ENCODE measurements around the gene SCRN3.
"Not testable (repeated sequence)": the region's sequence is repeated elsewhere in the genome, so short reads cannot be mapped to it uniquely, and the experiment has no call there.

Gene SCRN3

DNA sequence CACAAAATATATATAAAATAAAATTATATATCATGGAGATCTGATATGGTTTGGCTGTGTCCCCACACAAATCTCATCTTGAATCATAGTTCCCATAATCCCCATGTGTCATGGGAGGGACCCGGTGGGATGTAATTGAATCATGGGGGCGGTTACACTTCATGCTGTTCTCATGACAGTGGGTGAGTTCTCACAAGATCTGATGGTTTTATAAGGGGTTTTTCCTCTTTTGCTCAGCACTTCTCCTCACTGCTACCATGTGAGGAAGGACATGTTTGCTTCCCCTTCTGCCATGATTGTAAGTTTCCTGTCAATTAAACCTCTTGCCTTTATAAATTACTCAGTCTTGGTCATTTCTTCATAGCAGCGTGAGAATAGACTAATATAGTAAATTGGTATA, 6.8 kb upstream of the SCRN3 start:
- not testable (repeated sequence) for DNase-seq (ENCODE audit: low spot score); H3K9me3 Mint-ChIP-seq; H3K27ac Mint-ChIP-seq; H3K4me3 Mint-ChIP-seq; H3K27me3 Mint-ChIP-seq (ENCODE audit: low read depth)
- H3K36me3 Mint-ChIP-seq (ENCODE audit: low read depth) = peaks cover 41% of the 10 kb centered on the region
- H3K4me1 Mint-ChIP-seq (ENCODE audit: low read depth) = peaks cover 16% of the 10 kb centered on the region

DNA sequence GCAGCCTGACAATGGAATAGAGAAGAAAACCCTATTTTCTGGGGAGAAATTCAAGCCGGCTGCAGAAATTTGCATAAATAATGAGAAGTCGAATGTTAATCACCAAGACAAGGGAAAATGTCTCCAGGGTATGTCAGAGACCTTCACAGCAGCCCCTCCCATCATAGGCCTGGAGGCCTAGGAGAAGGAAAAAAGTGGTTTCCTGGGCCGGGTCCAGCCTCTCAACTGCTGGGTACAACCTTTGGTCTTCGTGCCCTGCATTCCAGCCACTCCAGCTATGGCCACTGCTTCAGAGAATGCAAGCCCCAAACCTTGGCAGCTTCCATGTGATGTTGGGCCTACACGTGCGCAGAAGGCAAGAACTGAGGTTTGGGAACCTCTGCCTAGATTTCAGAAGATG, 6.0 kb upstream of the SCRN3 start:
- Mint-ChIP-seq H3K9me3 (no peaks in the 10 kb centered on the region), H3K36me3 (ENCODE audit: low read depth) (peaks cover 39% of the 10 kb centered on the region), H3K4me3 (no peak overlapping the region), H3K27me3 (ENCODE audit: low read depth) (no peaks in the 10 kb centered on the region), H3K27ac (no peak overlapping the region), H3K4me1 (ENCODE audit: low read depth) (peaks cover 21% of the 10 kb centered on the region)
- DNase-seq (ENCODE audit: low spot score) = no peak

DNA sequence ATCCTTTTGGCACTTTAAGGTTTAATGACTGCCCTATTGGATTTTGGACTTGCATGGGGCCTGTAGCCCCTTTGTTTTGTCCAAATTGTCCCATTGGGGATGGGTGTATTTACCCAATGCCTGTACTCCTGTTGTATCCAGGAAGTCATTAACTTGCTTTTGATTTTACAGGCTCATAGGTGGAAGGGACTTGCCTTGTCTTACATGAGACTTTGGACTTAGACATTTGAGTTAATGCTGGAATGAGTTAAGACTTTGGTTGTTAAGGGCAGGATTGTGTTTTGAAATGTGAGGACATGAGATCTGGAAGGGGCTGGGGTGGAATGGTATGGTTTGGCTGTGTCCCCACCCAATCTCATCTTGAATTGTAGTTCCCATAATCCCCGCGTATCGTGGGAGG, 5.2 kb upstream of the SCRN3 start:
- not testable (repeated sequence) for H3K9me3 Mint-ChIP-seq; DNase-seq (ENCODE audit: low spot score); H3K27me3 Mint-ChIP-seq (ENCODE audit: low read depth); H3K27ac Mint-ChIP-seq; H3K4me3 Mint-ChIP-seq
- Mint-ChIP-seq H3K36me3 (ENCODE audit: low read depth) (peaks cover 39% of the 10 kb centered on the region), H3K4me1 (ENCODE audit: low read depth) (peaks cover 23% of the 10 kb centered on the region)

DNA sequence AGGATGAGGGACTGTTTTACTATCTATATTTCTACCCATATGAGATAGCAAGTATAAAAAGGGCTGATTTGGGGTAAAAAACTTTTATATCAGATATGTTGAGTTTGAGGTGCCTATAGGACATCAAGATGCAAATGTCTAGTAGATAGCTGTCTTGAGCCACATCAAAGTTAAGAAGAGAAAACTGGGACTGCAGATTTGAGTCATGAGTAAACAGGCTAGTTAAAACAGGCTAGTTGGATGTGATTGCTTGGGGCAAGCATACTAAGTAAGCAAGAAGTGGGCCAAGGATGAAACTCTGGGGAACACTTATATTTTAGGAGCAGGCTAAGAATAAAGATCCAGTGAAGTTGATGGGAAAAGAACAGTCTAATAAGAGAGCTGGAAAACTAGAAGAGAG, 2.8 kb upstream of the SCRN3 start:
- DNase-seq (ENCODE audit: low spot score) = no peak
- H3K36me3 Mint-ChIP-seq (ENCODE audit: low read depth) = peaks cover 28% of the 10 kb centered on the region
- no peak overlapping the region for H3K4me3 Mint-ChIP-seq
- peaks cover 31% of the 10 kb centered on the region for H3K4me1 Mint-ChIP-seq (ENCODE audit: low read depth)
- no peaks in the 10 kb centered on the region for H3K9me3 Mint-ChIP-seq
- no peak overlapping the region for H3K27ac Mint-ChIP-seq
- H3K27me3 Mint-ChIP-seq (ENCODE audit: low read depth) = no peaks in the 10 kb centered on the region

DNA sequence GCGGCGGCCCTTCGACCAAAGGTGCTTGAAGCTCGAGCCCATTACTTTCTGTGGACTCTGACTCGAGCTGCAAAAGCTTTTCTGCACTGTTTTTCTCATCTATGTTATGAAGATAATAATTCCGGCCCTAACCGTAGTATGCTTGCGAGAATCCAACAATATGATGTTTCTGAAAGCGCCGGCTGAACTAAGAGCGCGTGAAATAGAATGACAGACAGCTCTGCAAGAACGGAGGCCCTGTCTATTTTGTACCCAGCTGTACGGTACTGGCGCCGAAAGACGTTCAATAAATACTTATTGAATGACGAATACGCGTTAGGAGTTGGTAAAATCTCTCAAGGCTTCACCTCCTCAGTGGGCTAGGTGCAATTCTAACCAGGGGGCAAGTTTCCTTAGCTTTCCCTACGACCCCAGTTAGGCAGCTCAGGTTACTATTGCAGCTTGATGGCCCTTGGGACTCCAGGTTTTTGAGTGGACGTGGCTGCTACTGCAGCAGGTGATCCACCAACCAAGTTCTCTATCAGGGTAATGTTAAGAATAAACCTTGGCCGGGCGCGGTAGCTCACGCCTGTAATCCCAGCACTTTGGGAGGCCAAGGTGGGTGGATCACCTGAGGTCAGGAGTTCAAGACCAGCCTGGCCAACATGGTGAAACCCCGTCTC, 570 bp downstream of the SCRN3 start:
- H3K4me1 Mint-ChIP-seq (ENCODE audit: low read depth) = peaks cover 30% of the 10 kb centered on the region
- H3K27me3 Mint-ChIP-seq (ENCODE audit: low read depth) = no peaks in the 10 kb centered on the region

DNA sequence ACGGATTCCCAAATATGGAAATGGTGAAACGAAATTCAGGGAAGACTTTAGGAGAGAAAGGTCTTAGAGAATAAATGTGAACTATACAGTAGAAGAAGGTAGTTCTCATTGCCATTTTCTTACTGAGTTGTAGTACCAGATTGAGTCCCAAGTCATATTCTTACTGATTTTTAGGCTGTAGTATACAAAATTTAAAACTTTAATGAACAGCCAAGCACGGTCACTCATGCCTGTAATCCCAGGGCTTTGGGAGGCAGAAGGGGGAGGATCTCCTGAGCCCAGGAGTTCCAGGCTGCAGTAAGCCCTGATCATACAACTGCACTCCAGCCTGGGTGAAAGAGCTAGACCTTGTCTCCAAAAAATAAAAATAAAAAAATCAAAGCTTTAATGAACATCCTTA, 2.2 kb downstream of the SCRN3 start:
- H3K27ac Mint-ChIP-seq = no peak overlapping the region

More for the DNA sequence above, 570 bp downstream of the SCRN3 start:
- H3K36me3 Mint-ChIP-seq (ENCODE audit: low read depth) = peaks cover 19% of the 10 kb centered on the region
- H3K4me3 Mint-ChIP-seq = peak overlapping the region; percentile 99
- peak overlapping the region; percentile 99 for H3K27ac Mint-ChIP-seq
- no peaks in the 10 kb centered on the region for H3K9me3 Mint-ChIP-seq
- DNase-seq (ENCODE audit: low spot score) = no peak

DNA sequence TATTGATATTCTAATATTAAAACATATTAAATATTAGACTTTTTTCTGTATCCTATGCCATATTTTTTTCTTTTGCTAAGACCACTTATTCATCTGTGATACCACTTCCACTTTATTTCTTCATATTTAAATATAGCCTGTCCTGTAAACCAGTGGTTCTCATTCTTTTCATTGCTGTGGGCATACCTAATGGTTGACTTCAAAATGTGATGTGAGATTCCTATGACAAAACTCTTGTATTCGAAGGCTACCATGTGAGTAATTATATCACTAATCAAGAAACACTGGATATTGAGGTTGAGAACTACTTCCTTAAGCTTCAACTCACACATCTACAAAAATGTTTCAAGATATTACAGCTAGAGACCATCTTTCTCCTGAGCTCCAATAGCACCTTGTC, 3.6 kb downstream of the SCRN3 start:
- no peaks in the 10 kb centered on the region for H3K9me3 Mint-ChIP-seq
- H3K27ac Mint-ChIP-seq = no peak overlapping the region
- no peak for DNase-seq (ENCODE audit: low spot score)
- H3K36me3 Mint-ChIP-seq (ENCODE audit: low read depth) = peaks cover 13% of the 10 kb centered on the region
- H3K4me3 Mint-ChIP-seq = no peak overlapping the region
- H3K27me3 Mint-ChIP-seq (ENCODE audit: low read depth) = no peaks in the 10 kb centered on the region
- peaks cover 19% of the 10 kb centered on the region for H3K4me1 Mint-ChIP-seq (ENCODE audit: low read depth)

More for the DNA sequence above, 2.2 kb downstream of the SCRN3 start:
- no peaks in the 10 kb centered on the region for H3K27me3 Mint-ChIP-seq (ENCODE audit: low read depth)
- no peaks in the 10 kb centered on the region for H3K9me3 Mint-ChIP-seq
- no peak for DNase-seq (ENCODE audit: low spot score)
- peaks cover 24% of the 10 kb centered on the region for H3K4me1 Mint-ChIP-seq (ENCODE audit: low read depth)
- H3K36me3 Mint-ChIP-seq (ENCODE audit: low read depth) = peaks cover 11% of the 10 kb centered on the region
- no peak overlapping the region for H3K4me3 Mint-ChIP-seq

DNA sequence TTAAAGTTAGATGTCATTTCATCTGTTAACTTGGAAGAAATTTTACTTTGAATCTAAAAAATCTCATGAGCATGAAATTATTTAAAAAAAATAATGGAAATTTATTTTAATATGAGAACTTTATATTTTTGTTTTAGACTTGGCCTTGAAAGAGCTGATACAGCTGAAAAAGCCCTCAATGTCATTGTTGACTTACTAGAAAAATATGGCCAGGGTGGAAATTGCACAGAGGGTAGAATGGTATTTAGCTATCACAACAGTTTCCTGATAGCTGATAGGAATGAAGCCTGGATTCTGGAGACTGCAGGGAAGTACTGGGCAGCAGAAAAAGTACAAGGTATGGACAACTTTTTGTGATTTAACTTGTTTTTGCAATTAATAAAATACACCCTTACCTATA, 5.3 kb downstream of the SCRN3 start:
- H3K4me1 Mint-ChIP-seq (ENCODE audit: low read depth) = peaks cover 13% of the 10 kb centered on the region
- H3K27ac Mint-ChIP-seq = no peak overlapping the region
- no peak for DNase-seq (ENCODE audit: low spot score)
- H3K4me3 Mint-ChIP-seq = no peak overlapping the region
- H3K9me3 Mint-ChIP-seq = no peaks in the 10 kb centered on the region
- H3K27me3 Mint-ChIP-seq (ENCODE audit: low read depth) = no peaks in the 10 kb centered on the region
- peaks cover 13% of the 10 kb centered on the region for H3K36me3 Mint-ChIP-seq (ENCODE audit: low read depth)

DNA sequence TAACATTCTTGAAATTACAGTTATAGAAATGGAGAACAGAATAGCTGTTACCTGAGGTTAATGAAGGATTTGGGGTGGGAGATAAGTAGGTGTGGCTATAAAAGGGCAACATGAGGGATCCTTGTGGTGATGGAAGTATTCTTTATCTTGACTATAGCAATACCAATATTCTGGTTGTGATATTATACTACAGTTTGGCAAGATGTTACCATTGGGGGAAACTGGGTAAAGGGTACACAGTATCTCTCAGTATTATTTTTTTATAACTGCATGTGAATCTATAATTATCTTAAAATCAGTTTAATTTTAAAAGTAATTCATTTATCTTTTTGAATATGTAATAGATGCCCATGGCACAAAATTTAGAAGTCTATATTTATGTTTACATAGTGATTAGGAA, 8.1 kb downstream of the SCRN3 start:
- DNase-seq (ENCODE audit: low spot score) = no peak
- Mint-ChIP-seq H3K9me3 (no peaks in the 10 kb centered on the region), H3K27ac (no peak overlapping the region), H3K4me3 (no peak overlapping the region), H3K36me3 (ENCODE audit: low read depth) (peaks cover 14% of the 10 kb centered on the region), H3K4me1 (ENCODE audit: low read depth) (peaks cover 3% of the 10 kb centered on the region), H3K27me3 (ENCODE audit: low read depth) (no peaks in the 10 kb centered on the region)

DNA sequence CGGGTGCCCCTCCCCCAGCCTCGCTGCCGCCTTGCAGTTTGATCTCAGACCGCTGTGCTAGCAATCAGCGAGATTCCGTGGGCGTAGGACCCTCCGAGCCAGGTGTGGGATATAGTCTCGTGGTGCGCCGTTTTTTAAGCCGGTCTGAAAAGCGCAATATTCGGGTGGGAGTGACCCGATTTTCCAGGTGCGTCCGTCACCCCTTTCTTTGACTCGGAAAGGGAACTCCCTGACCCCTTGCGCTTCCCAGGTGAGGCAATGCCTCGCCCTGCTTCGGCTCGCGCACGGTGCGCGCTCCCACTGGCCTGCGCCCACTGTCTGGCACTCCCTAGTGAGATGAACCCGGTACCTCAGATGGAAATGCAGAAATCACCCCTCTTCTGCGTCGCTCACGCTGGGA, 14.5 kb downstream of the SCRN3 start:
- not testable (repeated sequence) for H3K9me3 Mint-ChIP-seq; H3K27ac Mint-ChIP-seq; H3K36me3 Mint-ChIP-seq (ENCODE audit: low read depth); H3K4me1 Mint-ChIP-seq (ENCODE audit: low read depth); H3K27me3 Mint-ChIP-seq (ENCODE audit: low read depth); DNase-seq (ENCODE audit: low spot score)
- peak overlapping the region; percentile 15 for H3K4me3 Mint-ChIP-seq

DNA sequence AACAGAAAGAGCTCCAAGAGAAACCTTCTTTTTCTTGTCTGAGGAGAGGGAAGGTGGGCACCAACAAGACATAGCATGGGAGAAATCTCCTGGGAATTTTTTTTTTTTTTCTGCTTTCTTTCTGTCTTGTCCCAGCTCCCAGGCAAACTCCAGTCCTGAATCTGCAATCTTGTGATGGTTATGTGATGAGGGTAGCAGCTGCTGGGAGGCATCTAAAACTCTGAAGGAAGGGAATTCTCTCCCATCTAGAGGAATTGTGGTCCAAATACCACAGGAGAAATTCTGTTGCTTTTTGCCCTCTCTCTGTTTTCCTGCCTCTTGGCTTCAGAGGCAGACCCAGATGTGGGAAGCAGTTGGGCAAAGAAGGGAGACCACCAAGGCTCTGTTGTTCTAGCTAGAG, 16.7 kb downstream of the SCRN3 start:
- Mint-ChIP-seq H3K27ac (no peak overlapping the region), H3K36me3 (ENCODE audit: low read depth) (peaks cover 4% of the 10 kb centered on the region), H3K27me3 (ENCODE audit: low read depth) (no peaks in the 10 kb centered on the region), H3K9me3 (no peaks in the 10 kb centered on the region), H3K4me1 (ENCODE audit: low read depth) (peaks cover 1% of the 10 kb centered on the region), H3K4me3 (no peak overlapping the region)
- DNase-seq (ENCODE audit: low spot score) = no peak

DNA sequence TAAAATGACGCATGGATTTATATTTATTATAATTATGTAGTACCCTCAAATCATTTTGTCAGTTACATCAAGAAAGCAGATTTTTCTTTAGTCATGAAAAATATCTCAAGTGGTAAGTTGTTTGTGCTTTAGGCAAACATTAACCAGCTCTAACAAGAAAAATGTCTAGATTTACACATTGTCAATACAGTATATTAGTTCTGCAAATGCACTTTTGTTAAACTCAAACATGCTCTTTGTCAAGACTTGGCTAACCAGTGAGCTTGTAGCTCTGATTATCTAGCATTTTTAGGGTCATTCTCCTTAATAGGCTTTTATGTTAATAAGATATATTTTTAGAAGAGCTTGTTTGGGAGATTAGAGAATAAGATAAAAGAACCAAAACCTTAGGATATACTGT, 32.7 kb downstream of the SCRN3 start:
- H3K4me1 Mint-ChIP-seq (ENCODE audit: low read depth) = no peaks in the 10 kb centered on the region
- no peak overlapping the region for H3K27ac Mint-ChIP-seq
- peaks cover 7% of the 10 kb centered on the region for H3K36me3 Mint-ChIP-seq (ENCODE audit: low read depth)
- no peaks in the 10 kb centered on the region for H3K27me3 Mint-ChIP-seq (ENCODE audit: low read depth)
- DNase-seq (ENCODE audit: low spot score) = no peak
- no peak overlapping the region for H3K4me3 Mint-ChIP-seq
- H3K9me3 Mint-ChIP-seq = no peaks in the 10 kb centered on the region

DNA sequence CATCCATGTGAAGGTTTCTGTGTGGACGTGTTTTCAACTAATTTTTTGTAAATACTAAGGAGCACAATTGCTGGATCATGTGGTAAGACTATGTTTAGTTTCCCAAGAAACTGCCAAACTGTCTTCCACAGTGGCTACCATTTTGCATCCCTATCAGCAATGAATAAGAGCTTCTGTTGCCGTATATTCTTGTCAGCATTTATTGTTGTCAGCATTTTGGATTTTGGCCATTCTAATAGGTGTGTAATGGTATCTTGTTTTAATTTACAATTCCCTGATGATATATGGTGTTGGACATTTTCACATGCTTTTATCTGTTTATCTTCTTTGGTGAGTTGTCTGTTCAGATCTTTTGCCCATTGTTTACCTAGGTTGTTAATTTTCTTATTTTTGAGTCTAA, 34.5 kb downstream of the SCRN3 start:
- Mint-ChIP-seq H3K36me3 (ENCODE audit: low read depth) (peaks cover 7% of the 10 kb centered on the region), H3K4me1 (ENCODE audit: low read depth) (no peaks in the 10 kb centered on the region), H3K4me3 (no peak overlapping the region), H3K27me3 (ENCODE audit: low read depth) (no peaks in the 10 kb centered on the region), H3K9me3 (no peaks in the 10 kb centered on the region), H3K27ac (no peak overlapping the region)
- DNase-seq (ENCODE audit: low spot score) = no peak

DNA sequence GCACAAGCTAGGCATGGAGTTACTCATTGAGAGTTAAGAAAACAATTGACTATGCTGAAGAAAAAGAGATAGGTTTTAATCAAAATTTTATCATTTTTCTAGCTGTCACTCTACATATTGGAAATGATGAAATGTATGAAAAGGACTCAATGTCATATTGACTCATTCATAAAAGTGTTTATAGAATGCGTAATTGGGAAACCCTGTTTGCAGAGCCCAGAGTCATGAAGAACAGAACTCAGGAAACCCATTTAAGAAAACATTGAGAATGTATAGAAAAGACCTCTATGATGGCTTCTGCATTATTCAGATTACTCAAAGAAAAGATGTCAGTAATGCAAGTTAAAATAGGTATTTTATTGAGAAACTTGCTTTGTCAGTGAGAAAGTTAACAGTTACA, 36.4 kb downstream of the SCRN3 start:
- no peak for DNase-seq (ENCODE audit: low spot score)
- H3K9me3 Mint-ChIP-seq = no peaks in the 10 kb centered on the region
- H3K27ac Mint-ChIP-seq = no peak overlapping the region
- peaks cover 7% of the 10 kb centered on the region for H3K36me3 Mint-ChIP-seq (ENCODE audit: low read depth)
- H3K27me3 Mint-ChIP-seq (ENCODE audit: low read depth) = no peaks in the 10 kb centered on the region
- H3K4me3 Mint-ChIP-seq = no peak overlapping the region
- H3K4me1 Mint-ChIP-seq (ENCODE audit: low read depth) = no peaks in the 10 kb centered on the region

DNA sequence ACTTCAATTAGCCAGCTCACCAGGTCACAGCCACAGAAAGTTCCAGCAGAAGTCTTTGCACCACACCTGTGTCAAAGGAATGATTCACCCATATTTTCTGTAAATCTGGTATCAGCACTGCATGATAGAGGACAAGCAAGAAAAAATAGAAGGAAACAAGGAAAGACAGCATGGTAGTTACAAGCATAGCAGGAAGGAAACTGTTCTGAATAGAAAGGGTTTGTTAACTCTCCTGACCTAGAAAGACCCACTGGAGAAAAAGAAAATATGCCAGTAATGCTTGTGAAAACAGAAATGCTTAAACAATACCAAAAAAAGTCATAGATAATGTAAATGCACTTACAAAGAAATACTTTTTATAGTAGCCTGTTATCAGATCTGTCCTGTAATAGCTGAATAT, 40.8 kb downstream of the SCRN3 start:
- H3K27me3 Mint-ChIP-seq (ENCODE audit: low read depth) = no peaks in the 10 kb centered on the region
- H3K4me3 Mint-ChIP-seq = no peak overlapping the region
- H3K9me3 Mint-ChIP-seq = no peaks in the 10 kb centered on the region
- H3K27ac Mint-ChIP-seq = no peak overlapping the region
- peaks cover 2% of the 10 kb centered on the region for H3K36me3 Mint-ChIP-seq (ENCODE audit: low read depth)
- DNase-seq (ENCODE audit: low spot score) = no peak
- no peaks in the 10 kb centered on the region for H3K4me1 Mint-ChIP-seq (ENCODE audit: low read depth)
